H1 (cell line): ENCODE results near the gene DNAJB8. TPM values are rescaled to one million over a fixed set of nuclear protein-coding genes. Genes with fewer than 3 reads are reported as not detected.

Experiments used
- CTCF ChIA-PET: fragments of 300-600 bp; sonication (Branson Sonifier 250); formaldehyde crosslinking; loops from one replicate; lab custom pipeline; 2021; ENCODE audit not compliant: partially characterized antibody; lab: Charles Lee
- POLR2A ChIA-PET: fragments of 300-600 bp; sonication (Branson Sonifier 250); formaldehyde crosslinking; loops from one replicate; lab custom pipeline; 2021; ENCODE audit warnings: inconsistent platforms; ENCODE audit not compliant: partially characterized antibody; lab: Charles Lee
- DNase-seq, 2 experiments: peaks; one replicate each; pipeline versions ENCODE4 v3.0.0 to v3.0.0-alpha.2; 2010 to 2022; ENCODE audit warnings: low spot score in 2 of 2, low read depth in 1 of 2, mixed read lengths in 1 of 2
- FAIRE-seq: peaks from 2 replicates; lab custom pipeline; 2011; peaks lifted over from hg19 to GRCh38; lab: Jason Lieb, UNC
- H2AFZ ChIP-seq: 2 replicates; pipeline ENCODE4 v1.8.1; 2012; ENCODE audit warnings: low read length, inconsistent platforms
- H2AK5ac ChIP-seq: 2 replicates; pipeline ENCODE4 v1.6.1; 2013; ENCODE audit warnings: low read depth, low read length
- H2BK120ac ChIP-seq: replicated peaks from 2 replicates; pipeline ENCODE3; 2013; ENCODE audit warnings: low read depth, low read length, inconsistent platforms
- H2BK12ac ChIP-seq: 2 replicates; pipeline ENCODE4 v1.6.1; 2013; ENCODE audit warnings: low read depth, low read length
- H2BK15ac ChIP-seq: 2 replicates; pipeline ENCODE4 v1.6.1; 2013; ENCODE audit warnings: low read length
- H2BK20ac ChIP-seq: 2 replicates; pipeline ENCODE4 v1.6.1; 2013; ENCODE audit warnings: low read length
- H2BK5ac ChIP-seq: 2 replicates; pipeline ENCODE4 v1.6.1; 2013; ENCODE audit warnings: low read depth, low read length
- H3K14ac ChIP-seq: 2 replicates; pipeline ENCODE4 v1.6.1; 2013; ENCODE audit warnings: inconsistent platforms; ENCODE audit not compliant: insufficient read length
- H3K18ac ChIP-seq: 2 replicates; pipeline ENCODE4 v1.6.1; 2013; ENCODE audit warnings: low read length; ENCODE audit errors: extremely low read depth
- H3K23ac ChIP-seq: 2 replicates; pipeline ENCODE4 v1.6.1; 2013; ENCODE audit warnings: inconsistent platforms; ENCODE audit not compliant: insufficient read length
- H3K23me2 ChIP-seq: 2 replicates; pipeline ENCODE4 v1.6.1; 2013; ENCODE audit warnings: low read depth, low read length
- H3K27ac ChIP-seq: 2 replicates; pipeline ENCODE4 v1.6.1; 2011; ENCODE audit warnings: low read depth, low read length, inconsistent platforms
- H3K27me3 ChIP-seq, 4 experiments: replicated peaks in 1 of 4; 1 replicate in 1 of 4; 2 replicates in 3 of 4; pipeline versions ENCODE4 v1.6.1 to v1.8.1; 2011 to 2013; ENCODE audit warnings: low read length in 3 of 4, mild to moderate bottlenecking in 3 of 4, inconsistent platforms in 2 of 4, mixed read lengths in 2 of 4, moderate library complexity in 1 of 4; ENCODE audit not compliant: control insufficient read depth in 3 of 4, insufficient read depth in 3 of 4; ENCODE audit errors: extremely low read depth in 1 of 4
- H3K36me3 ChIP-seq, 4 experiments: 2 replicates each; pipeline versions ENCODE4 v1.6.1 to v1.8.1; 2011 to 2013; ENCODE audit warnings: mild to moderate bottlenecking in 4 of 4, low read length in 3 of 4, moderate library complexity in 2 of 4, control low read depth in 1 of 4, inconsistent platforms in 1 of 4; ENCODE audit not compliant: insufficient read depth in 4 of 4, control insufficient read depth in 2 of 4
- H3K4ac ChIP-seq: replicated peaks from 2 replicates; pipeline ENCODE3; 2013; ENCODE audit warnings: low read length, low read depth, mixed read lengths, inconsistent platforms; ENCODE audit not compliant: insufficient read length
- H3K4me1 ChIP-seq, 4 experiments: replicated peaks in 1 of 4; 1 replicate in 1 of 4; 2 replicates in 3 of 4; pipeline versions ENCODE4 v1.6.1 to v1.8.1; 2011 to 2013; ENCODE audit warnings: low read length in 3 of 4, inconsistent platforms in 2 of 4, mixed read lengths in 1 of 4; ENCODE audit not compliant: insufficient read depth in 4 of 4, control insufficient read depth in 3 of 4
- H3K4me2 ChIP-seq, 2 experiments: 2 replicates each; pipeline versions ENCODE4 v1.6.1 to v1.8.1; 2011 to 2013; ENCODE audit warnings: low read depth in 2 of 2, low read length in 2 of 2, control low read depth in 1 of 2, inconsistent platforms in 1 of 2, mild to moderate bottlenecking in 1 of 2; ENCODE audit not compliant: insufficient read depth in 1 of 2
- H3K4me3 ChIP-seq, 4 experiments: fragments of 200-600, 300-600 bp in 1 of 4; sonication (generic), shearing (Covaris generic), sonication (Bioruptor Twin) in 1 of 4; 2 replicates each; pipeline versions ENCODE4 v1.5.1 to v1.8.1; 2011 to 2016; ENCODE audit warnings: low read length in 4 of 4, low read depth in 3 of 4, control low read depth in 2 of 4, inconsistent platforms in 2 of 4, mild to moderate bottlenecking in 2 of 4, mixed read lengths in 1 of 4, moderate library complexity in 1 of 4; ENCODE audit not compliant: insufficient read depth in 2 of 4; ENCODE audit errors: extremely low read depth in 1 of 4
- H3K56ac ChIP-seq: replicated peaks from 2 replicates; pipeline ENCODE3; 2013; ENCODE audit warnings: low read depth, mild to moderate bottlenecking, mixed read lengths, low read length, inconsistent platforms; ENCODE audit not compliant: insufficient read length
- H3K79me1 ChIP-seq: 2 replicates; pipeline ENCODE4 v1.6.1; 2013; ENCODE audit warnings: low read depth, low read length, control low read depth
- H3K79me2 ChIP-seq, 2 experiments: 2 replicates each; pipeline versions ENCODE4 v1.6.1 to v1.8.1; 2012 to 2013; ENCODE audit warnings: low read length in 2 of 2, mild to moderate bottlenecking in 2 of 2, inconsistent platforms in 1 of 2; ENCODE audit not compliant: insufficient read depth in 2 of 2, control insufficient read depth in 1 of 2
- H3K9ac ChIP-seq, 4 experiments: replicated peaks in 1 of 4; 1 replicate in 1 of 4; 2 replicates in 3 of 4; pipeline versions ENCODE4 v1.6.1 to v1.8.1; 2011 to 2013; ENCODE audit warnings: low read depth in 3 of 4, low read length in 3 of 4, control low read depth in 2 of 4, mild to moderate bottlenecking in 2 of 4, moderate library complexity in 2 of 4, inconsistent platforms in 1 of 4; ENCODE audit errors: extremely low read depth in 1 of 4
- H3K9me3 ChIP-seq, 2 experiments: 2 replicates each; pipeline versions ENCODE4 v1.6.1 to v1.8.1; 2012 to 2013; ENCODE audit warnings: mild to moderate bottlenecking in 2 of 2, moderate library complexity in 2 of 2, control low read depth in 1 of 2, inconsistent platforms in 1 of 2, low read depth in 1 of 2, low read length in 1 of 2, mixed read lengths in 1 of 2; ENCODE audit not compliant: insufficient read depth in 2 of 2
- H4K20me1 ChIP-seq, 2 experiments: replicated peaks in 1 of 2; 2 replicates each; pipeline versions ENCODE3 to v1.8.1; 2011 to 2013; ENCODE audit warnings: inconsistent platforms in 2 of 2, low read length in 2 of 2, mild to moderate bottlenecking in 1 of 2; ENCODE audit not compliant: insufficient read depth in 2 of 2, control insufficient read depth in 1 of 2
- H4K5ac ChIP-seq: 2 replicates; pipeline ENCODE4 v1.6.1; 2013; ENCODE audit warnings: low read length, low read depth, mixed read lengths, inconsistent platforms; ENCODE audit not compliant: insufficient read length
- H4K8ac ChIP-seq: 2 replicates; pipeline ENCODE4 v1.8.0; 2013; ENCODE audit warnings: mild to moderate bottlenecking, moderate library complexity, low read length, inconsistent platforms; ENCODE audit not compliant: insufficient read depth; ENCODE audit errors: extremely low read depth
- H4K91ac ChIP-seq: replicated peaks from 2 replicates; pipeline ENCODE3; 2013; ENCODE audit warnings: low read length, mixed read lengths, inconsistent platforms; ENCODE audit not compliant: insufficient read length
- CHD1 ChIP-seq: IDR thresholded peaks from 2 replicates; pipeline ENCODE4 v1.6.1; 2012; ENCODE audit warnings: low read depth, low read length, improper control_type of control experiment
- RNF2 ChIP-seq: fragments of 200-900, 300-1000 bp; sonication (generic); IDR thresholded peaks from 2 replicates; pipeline ENCODE4 v1.7.1; 2016; ENCODE audit warnings: borderline replicate concordance, low read depth, mild to moderate bottlenecking, antibody characterized with exemption, low read length; ENCODE audit not compliant: poor library complexity, severe bottlenecking; ENCODE audit errors: missing control alignments
- WGBS, 2 experiments: shearing (Covaris generic) in 1 of 2; methylation state at CpG; one replicate each; pipeline versions ENCODE4 v1.1.6 to v1.1.7; 2013 to 2015; ENCODE audit warnings: low lambda C conversion rate in 2 of 2, mixed read lengths in 2 of 2, inconsistent platforms in 1 of 2, low coverage in 1 of 2, missing lambda C conversion rate in 1 of 2; ENCODE audit not compliant: insufficient replicate concordance in 2 of 2, insufficient coverage in 1 of 2, insufficient read length in 1 of 2; ENCODE audit errors: extremely low coverage in 1 of 2, missing lambda C conversion rate in 1 of 2; 5-methylcytosine and 5-hydroxymethylcytosine counted together
- polyA plus RNA-seq, 7 experiments: library from polyadenylated mRNA; depleted of rRNA in 3 of 7; stranded (reverse) in 5 of 7; unstranded in 2 of 7; fragments of >200 nt in 5 of 7; fragments of 200-250 nt in 2 of 7; gene quantifications; 1 replicate in 5 of 7; 2 replicates in 1 of 7; 4 replicates in 1 of 7; pipeline versions ENCODE4 v1.2.1 to v1.2.3, GENCODE V29; 2011 to 2013; ENCODE audit warnings: missing spikeins in 2 of 7, mixed read lengths in 2 of 7
- total RNA-seq: library from RNA; stranded (reverse); fragmentation: NEBNext Ultra II Directional; extraction: Animal tissue kit (Norgen Biotek cat#: 25700); gene quantifications from 2 replicates; pipeline ENCODE4 v1.2.1, GENCODE V29; 2021

Gene DNAJB8
- total and polyA plus RNA-seq, 2 of the 8 experiments (the other 6 are each of a cell fraction or from before 2014, with no cell fraction given): not detected

GRCh38 chr3:128490650-128490914 lies 23.9 kb upstream of the DNAJB8 start:
- H3K27ac ChIP-seq: no peak overlapping the region
- H4K91ac ChIP-seq: no peak overlapping the region
- 7% methylated on average over 10 of the region's 10 CpGs; no CpG with 5 or more reads in 1 of the 2 experiments for WGBS, 2 experiments
- CTCF ChIA-PET: interaction anchor here (0.6 to 3.7 kb wide), 15 partner anchors 10 to 238 kb away, joined by 3 to 38 read pairs (median 4); no protein-coding TSS in a partner anchor
- H2BK120ac ChIP-seq: no peak overlapping the region
- H2BK5ac ChIP-seq: no peak overlapping the region
- no peak overlapping the region for H3K56ac ChIP-seq
- FAIRE-seq (no peak), DNase-seq (no peak)
- H3K79me1 ChIP-seq: no peaks in the 10 kb centered on the region
- no peak overlapping the region for H4K8ac ChIP-seq
- peaks cover 0 to 12% (median 0%) of the 10 kb centered on the region in 4 experiments; a peak in 1 of 8 replicates for H3K36me3 ChIP-seq
- peaks cover 99 to 100% (median 99%) of the 10 kb centered on the region in 4 experiments for H3K27me3 ChIP-seq
- H3K4me3 ChIP-seq: peak overlapping the region in 1 of 4 experiments; percentile 63; a peak in 2 of 8 replicates
- H3K79me2 ChIP-seq: no peaks in the 10 kb centered on the region
- peaks cover 24% of the 10 kb centered on the region; the same call in 1 of the 2 replicates for H3K23me2 ChIP-seq
- no peak overlapping the region for H3K4ac ChIP-seq
- H3K9ac ChIP-seq: no peak overlapping the region
- peaks cover 0 to 75% (median 50%) of the 10 kb centered on the region in 4 experiments; a peak in 6 of 7 replicates for H3K4me1 ChIP-seq
- no peak overlapping the region for H3K18ac ChIP-seq
- POLR2A ChIA-PET: interaction anchor here (0.7 to 1.8 kb wide), 4 partner anchors 8 to 368 kb away, joined by 3 to 13 read pairs (median 4); no protein-coding TSS in a partner anchor
- H4K5ac ChIP-seq: no peak overlapping the region
- no peak overlapping the region for H3K14ac ChIP-seq
- H2BK15ac ChIP-seq: no peak overlapping the region
- no peak overlapping the region for H2AK5ac ChIP-seq
- H2BK12ac ChIP-seq: 0 out of 2 replicates have a peak overlapping the region, but pooled peaks have one; percentile 44
- no peak overlapping the region for H2AFZ ChIP-seq
- 0 out of 2 replicates have a peak overlapping the region, but pooled peaks have one; percentile 61 for H2BK20ac ChIP-seq
- peak overlapping the region; percentile 63 to 95 for H3K4me2 ChIP-seq
- no peak overlapping the region for H3K23ac ChIP-seq
- peak; percentile 15 for TF ChIP-seq RNF2
- TF ChIP-seq CHD1: no peak
- H3K9me3 ChIP-seq: no peaks in the 10 kb centered on the region
- peaks cover 7 to 25% of the 10 kb centered on the region in 2 experiments for H4K20me1 ChIP-seq
